GM18499 (cell line): Measurements from ENCODE around the gene IYD.
"Not testable (repeated sequence)": the region's sequence is repeated elsewhere in the genome, so short reads cannot be mapped to it uniquely, and the experiment has no call there.

Experiments
- ATAC-seq: cut with Tn5 transposase; IDR thresholded peaks from one replicate; pipeline ENCODE4 v1.9.1; 2021; ENCODE audit warnings: moderate number of reproducible peaks; ENCODE audit not compliant: insufficient read depth, unreplicated experiment

IYD gene

DNA sequence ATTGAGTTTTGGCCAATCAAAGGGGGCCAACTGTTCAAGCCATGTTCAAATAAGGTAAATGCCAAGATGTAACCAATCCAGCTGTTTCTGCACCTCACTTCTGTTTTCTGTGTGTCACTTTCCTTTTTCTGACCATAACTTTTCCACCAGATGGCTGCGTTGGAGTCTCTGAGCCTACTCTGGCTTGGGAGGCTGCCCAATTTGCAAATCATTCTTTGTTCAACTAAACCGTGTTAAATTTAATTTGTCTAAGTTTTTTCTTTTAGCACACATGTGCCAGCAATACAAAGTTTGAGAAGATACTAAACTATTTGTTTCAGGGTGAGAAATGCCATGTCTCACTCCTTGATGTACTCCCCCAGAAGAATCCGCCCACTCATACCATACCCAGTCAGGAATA, 52.1 kb downstream of the IYD start:
- ATAC-seq: no peak

DNA sequence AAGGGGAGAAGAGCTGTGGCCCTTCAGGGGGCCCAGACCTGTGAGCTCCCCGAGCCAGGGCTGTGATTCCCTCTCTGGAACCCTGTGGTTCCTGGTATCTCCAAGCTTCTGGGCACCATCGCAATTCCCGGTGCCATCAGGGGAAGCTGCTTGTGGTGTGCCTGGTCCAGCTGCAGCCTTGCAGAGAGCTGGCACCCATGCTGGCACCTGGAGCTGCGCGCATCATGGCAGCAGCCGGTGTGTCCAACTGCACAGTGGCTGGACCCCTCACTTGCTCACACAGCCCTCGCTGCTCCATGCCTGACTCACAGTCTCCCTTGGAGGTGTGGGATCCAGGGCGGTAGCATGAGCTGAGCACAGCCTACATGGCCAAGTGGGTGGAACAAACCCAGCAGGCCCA, 56.7 kb downstream of the IYD start:
- no peak for ATAC-seq

DNA sequence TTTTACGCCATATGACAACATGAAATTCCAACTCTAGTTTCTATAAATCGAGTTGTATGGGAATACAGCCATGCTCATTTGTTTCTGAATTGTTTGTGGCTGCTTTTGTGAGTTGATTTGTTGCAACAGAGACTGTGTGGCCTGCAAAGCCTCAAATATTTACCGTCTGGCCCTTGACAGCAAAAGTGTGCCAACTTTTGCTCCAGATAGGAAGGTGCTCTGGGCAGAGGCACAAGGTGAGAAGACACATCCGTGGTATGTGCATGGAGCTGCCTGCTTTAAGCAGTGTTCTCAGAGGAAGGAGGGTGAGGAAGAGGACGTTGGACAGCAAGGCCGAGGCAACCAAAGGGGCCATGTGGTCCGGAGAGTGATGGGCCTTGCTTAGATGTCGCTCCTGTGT, 57.4 kb downstream of the IYD start:
- no peak for ATAC-seq

DNA sequence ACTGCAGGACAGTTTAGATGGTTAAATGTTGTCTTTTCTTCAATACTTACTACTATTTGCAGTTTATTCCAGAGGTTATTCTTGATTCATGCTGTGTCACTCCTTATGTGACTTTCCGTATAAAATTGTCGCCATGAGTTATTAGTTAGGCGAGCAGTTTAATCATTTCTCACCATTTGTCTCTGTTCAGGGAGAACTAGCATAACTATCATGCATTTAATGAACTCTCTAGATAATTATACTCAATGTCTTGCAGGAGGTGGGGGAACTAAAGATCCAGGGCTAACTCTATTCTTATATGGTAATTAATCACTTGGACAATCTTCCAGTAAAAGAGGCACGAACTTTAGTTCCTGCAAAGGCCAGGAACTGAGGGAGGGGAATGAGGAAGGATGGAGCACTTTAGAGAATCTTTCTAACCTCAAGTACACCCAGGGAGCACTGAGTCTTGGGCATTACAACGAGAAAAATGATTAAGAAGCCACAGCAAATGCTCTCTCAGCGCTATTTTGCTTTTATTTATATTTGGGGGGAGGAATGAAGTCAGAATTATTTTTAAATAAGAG, 58.3 kb downstream of the IYD start:
- no peak for ATAC-seq

DNA sequence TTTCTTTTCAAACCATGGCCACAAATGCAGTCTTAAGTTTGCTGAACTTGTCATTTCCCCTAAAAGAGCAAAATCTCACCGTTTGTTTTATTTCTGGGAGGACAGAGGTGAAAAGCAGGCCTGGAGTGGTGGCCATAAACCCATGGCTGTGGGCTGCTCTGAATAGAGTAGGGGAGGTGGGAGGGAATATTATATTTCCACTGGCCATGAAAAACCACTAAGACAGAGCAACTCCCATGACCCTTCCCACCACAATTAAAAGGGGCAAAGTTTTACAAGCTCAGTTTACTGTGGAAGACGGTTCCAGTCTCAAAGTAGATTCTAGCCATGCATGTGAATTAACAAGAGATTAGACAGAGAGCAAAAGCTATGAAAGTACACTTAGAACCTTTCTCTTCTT, 59.0 kb downstream of the IYD start:
- no peak for ATAC-seq

DNA sequence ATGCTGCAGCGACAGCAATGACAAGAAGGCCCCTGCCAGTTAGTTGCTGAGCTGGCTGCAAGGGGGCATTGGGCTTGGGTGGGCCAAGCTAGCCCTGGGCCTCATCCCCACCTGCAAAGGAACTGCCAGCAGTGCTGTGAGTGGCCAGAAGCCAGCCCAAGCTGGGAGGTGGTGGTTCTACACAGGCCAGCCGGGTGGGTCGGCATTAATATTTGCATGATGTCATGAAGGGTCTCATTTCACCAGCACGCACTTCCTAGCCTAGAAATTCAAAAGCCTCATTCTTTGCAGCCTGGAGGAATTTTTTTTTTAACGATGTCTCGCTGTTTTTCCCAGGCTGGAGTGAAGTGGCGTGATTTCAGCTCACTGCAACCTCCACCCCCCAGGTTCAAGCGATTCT, 62.0 kb downstream of the IYD start:
- ATAC-seq: no peak

DNA sequence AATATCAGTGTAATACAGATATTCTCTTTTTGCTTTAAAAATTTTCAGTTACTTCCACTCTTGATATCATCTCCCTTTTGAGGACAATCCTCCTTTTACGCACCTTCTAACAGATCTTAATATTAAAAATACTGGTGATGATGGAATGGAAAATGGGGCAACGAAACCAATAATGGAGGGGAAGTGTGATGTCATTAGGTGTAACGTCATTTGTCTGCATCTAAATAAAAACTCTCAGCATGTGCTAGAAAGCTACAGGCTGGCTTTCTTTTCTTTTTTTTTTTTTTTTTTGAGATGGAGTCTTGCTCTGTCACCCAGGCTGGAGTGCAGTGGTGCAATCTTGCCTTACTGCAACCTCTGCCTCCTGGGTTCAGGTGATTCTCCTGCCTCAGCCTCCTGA, 66.5 kb downstream of the IYD start:
- no peak for ATAC-seq

DNA sequence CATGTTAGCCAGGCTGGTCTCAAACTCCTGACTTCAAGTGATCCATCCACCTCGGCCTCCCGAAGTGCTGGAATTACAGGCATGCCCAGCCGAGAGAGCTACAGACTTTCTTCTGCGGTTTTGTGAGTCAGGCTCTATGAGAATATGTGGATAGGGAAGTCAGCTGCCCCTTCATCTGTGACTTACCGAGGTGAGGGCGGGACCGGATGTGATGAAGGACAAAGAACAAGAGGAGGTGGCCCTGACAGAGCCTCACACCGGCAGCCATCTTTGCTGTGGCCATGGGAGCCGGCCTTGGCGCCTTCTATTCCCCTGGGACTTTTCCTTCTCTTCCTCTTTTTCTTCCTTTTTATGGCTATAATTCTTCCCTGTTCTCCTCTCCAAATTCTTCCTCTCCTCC, 67.0 kb downstream of the IYD start:
- ATAC-seq: no peak

DNA sequence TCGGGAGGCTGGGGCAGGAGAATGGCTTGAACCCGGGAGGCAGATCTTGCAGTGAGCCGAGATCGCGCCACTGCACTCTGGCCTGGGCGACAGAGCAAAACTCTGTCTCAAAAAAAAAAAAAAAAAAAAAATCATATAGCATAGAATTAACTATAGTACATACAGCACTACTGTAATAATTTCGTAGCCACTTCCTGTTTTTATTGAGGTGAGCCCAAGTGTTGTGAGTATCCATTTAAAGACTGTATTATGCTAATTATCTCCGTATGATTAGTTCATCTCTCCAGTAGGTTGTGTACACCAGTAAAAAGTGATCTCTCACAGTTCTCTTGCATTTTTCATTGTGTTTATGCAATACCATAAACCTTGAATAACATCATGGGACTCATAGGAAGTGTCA, 70.6 kb downstream of the IYD start:
- no peak for ATAC-seq

DNA sequence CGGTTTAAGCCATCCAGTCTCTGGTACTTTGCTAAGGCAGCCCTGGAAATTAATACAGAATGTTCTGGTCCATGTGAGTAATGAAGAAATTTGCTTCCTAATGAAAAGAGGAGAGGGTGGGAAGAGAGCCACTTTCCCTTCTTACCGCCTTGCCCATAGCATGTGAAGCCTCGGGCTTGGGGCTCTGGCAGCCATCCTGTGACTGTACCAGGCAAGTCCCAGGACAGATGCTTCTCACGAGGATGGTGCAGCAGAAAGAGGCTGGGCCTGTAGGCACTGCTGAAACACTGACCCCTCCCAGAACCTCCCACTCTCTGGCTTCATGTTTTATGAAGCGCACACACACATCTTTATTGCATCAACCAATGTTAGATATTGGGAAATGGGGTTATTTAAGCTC, 74.8 kb downstream of the IYD start:
- ATAC-seq: no peak

DNA sequence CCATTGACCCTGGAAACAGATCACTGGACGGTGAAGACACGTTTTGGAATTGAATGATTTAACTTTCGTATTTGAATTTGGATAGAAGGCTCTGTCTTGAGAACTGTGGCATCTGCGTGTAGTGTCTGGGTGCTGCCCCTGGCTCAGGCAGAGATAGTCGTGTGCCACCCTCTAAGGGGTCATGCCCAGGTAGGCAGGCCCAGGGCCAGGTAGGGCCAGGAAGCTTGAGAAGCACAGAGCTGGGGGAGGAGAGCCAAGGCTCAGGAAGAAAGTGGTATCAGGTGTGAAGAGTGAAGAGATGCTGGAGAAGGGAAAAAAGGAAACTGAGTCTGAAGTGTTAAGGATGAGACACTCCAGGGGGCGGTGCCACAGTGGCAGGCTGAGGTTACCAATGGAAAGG, 75.5 kb downstream of the IYD start:
- no peak for ATAC-seq

DNA sequence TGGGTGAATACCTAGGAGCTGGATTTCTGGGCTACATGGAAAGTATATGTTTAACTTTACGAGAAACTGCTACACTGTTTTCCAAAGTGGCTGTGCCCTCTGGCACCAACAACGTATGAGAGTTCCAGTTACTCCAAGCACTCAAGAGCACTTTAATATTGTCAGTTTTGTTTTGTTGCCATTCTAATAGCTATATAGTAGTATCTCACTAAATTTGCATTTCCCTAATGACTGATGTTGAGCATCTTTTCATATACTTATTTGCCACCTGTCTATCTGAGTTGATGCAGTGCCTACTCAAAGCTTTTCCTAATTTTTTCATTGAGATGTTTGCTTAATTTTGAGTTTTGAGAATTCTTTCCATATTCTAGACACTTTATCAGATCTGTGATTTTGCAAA, 76.7 kb downstream of the IYD start:
- no peak for ATAC-seq

DNA sequence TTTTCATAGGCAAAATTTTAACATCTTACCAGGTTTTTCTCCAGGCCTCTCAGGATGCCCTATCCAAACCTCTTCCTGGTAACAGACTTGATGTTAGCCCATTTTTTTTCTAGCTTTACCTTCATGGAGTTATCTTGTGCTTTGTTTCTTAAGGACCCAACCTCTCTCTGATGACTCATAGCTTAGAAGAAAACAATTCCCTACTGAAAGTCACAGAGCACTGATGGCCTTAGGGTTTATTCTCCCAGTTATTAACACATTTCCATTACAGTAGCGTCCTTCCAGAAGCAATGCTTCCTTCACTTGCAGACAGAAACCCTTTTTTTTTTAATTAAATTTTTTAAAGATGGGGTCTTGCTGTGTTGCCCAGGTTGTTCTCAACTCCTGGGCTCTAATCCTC, 79.4 kb downstream of the IYD start:
- ATAC-seq: no peak

DNA sequence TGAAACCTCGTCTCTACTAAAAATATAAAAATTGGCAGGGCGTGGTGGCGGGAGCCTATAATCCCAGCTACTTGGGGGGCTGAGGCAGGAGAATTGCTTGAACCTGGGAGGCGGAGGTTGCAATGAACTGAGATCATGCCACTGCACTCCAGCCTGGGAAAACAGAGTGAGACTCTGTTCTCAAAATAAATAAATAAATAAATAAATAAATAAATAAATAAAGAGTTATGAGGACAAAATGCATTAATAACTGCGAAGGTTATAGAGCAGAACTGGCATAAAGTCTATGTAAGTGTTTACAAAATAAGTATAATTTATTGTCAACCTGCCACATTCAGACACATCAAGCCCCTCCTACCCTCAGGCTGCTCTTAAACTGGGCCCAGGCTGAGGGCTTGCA, 80.2 kb downstream of the IYD start:
- not testable (repeated sequence) for ATAC-seq

DNA sequence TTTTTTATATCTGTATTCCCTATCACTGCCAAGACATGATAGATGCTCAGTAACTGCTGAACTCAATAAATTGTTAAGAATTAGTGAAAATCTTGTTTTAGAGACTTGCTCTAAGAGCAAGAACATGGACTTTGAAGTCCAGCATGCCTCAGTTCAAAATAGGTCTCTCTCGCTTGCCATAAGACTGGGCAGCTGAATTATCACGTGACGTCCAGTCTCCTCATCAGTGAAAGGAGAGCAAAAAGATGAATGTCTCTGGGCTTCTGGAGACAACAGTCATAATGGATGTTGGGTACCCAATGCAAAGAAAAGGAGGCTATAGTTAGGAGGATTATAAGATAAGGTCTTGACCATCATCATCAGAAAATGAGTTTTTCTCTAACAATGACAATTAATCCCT, 82.1 kb downstream of the IYD start:
- ATAC-seq: no peak

DNA sequence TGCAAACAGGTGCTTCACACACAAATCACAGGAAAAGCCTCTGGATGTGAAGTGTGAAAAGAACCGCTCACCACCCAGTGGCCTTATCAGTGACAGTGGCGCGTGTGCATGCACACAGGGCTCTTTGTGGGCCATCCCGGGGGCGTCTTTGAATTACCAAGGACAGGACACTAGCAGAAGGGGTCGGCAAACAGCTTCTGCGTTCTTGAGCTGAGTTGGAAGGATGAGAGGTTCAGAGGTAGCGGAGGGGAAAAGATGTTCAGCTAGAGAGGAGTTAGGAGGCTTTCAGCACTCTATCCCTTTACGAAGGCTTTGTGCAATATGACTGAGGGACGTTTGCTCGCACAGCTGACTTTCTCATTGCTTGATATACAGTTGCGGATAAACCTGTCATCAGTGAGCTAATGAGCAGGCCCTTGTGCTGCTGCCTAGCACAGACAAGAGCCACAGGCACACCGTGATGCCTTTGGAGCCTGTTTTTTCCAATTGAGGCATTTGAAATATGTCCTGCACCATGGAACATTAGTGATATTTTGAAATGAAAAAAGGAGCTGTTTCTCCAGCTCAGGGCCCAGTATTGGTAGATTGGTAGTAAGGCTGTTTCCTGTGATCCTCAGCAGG, 83.1 kb downstream of the IYD start:
- ATAC-seq: no peak

DNA sequence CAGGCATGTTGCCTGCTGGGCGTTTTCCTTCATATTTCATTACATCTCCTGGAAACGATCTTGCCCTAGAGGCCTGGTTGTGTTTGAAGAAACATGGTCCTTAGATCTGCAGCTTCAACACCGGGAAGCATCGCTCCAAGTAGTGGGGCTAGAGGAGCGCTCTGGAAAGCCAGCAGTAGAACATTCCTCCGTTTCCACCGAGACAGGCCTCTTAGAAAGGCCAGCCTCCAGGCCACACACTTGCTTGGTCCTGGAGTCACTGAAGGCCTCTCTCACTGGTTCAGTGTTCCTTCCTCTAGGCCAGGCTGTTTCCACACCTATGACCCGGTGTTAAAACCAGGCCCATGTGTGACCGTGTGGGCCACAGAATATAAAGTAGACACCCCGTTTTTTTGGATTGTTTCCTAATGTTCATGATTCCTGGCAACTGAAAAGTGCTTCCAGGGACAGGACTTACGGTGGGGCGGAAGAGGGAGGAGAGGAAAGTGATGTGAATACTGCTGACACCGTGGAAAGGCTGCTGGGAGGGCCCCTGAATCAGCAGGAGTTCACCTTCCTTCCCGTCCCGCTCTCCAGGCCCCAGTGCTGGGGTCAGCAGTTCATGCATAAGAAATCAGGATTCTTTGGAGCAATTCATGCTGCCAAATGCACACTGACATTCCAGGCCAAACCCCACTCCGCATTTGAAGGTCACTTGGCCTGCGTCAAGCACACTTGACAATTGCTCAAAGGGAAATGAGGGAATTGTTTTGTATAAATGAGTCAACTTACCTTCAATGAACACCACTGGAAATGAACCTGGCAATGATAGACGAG, 83.8 kb downstream of the IYD start:
- ATAC-seq: no peak

DNA sequence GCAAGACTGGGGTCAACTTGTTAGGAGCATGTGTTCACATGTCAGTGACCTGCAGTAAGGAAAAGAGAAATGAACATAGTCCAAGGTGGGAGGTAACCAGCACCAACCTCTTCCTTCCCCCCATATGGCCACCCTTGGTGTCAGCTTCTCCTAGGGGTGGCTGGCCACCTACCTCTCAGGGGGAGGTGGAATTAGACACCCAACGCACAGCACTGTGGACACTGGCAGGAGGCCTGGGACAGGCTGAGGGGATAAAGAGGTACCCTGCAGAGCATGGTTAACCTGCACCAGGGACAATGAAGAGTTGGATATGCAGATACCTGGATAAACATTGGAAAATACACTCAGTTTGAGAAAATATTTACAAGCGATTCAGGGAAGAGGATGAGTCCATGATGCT, 84.5 kb downstream of the IYD start:
- no peak for ATAC-seq
